H7 (cell line): ENCODE data around the gene CHCHD6. TPM values are rescaled to one million over a fixed set of nuclear protein-coding genes. Genes with fewer than 3 reads are reported as not detected.

Experiments
- DNase-seq: peaks from one replicate; pipeline ENCODE4 v3.0.0; 2012
- H3K27me3 ChIP-seq: 2 replicates; pipeline ENCODE4 v1.6.0; 2011; ENCODE audit warnings: mild to moderate bottlenecking, low read length; ENCODE audit not compliant: control insufficient read depth, insufficient read depth
- H3K36me3 ChIP-seq: replicated peaks from 2 replicates; pipeline ENCODE4 v1.5.1; 2011; ENCODE audit warnings: low read length; ENCODE audit not compliant: control insufficient read depth, insufficient read depth
- H3K4me3 ChIP-seq: 2 replicates; pipeline ENCODE4 v1.5.1; 2011; ENCODE audit warnings: low read depth, mild to moderate bottlenecking, control low read depth, low read length, moderate library complexity; ENCODE audit not compliant: insufficient read depth
- total RNA-seq: library from RNA; depleted of rRNA; stranded (reverse); fragments of >200 nt; shearing (Covaris generic); gene quantifications from 2 replicates; pipeline ENCODE4 v1.2.3, GENCODE V29; 2014

CHCHD6 gene
- total RNA-seq, 1 experiment from 2014 or later, result 19.5 TPM

GRCh38 chr3:126867190-126867862 is 163.3 kb downstream of the CHCHD6 start:
- DNase-seq, result no peak
- no peaks in the 10 kb centered on the region for H3K36me3 ChIP-seq
- H3K27me3 ChIP-seq, result no peaks in the 10 kb centered on the region
- H3K4me3 ChIP-seq, result no peak overlapping the region

DNA sequence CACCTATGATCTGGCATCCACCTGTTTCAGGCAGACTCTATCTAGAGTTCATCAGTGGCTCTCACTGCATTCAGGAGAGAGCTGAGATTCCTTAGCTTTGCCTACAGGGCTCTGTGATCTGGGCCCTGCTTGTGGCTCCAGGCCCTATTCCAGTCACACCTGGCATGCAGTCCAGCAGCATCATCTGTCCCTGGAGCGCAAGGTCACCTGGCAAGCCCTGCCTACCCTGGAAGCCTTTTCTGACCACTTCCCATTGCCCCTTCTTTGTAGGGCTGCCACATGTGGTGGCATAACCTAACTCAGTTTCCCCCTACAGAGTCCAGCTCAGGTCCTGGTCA is 163.8 kb downstream of the CHCHD6 start:
- Histone ChIP-seq H3K36me3 (no peaks in the 10 kb centered on the region), H3K27me3 (no peaks in the 10 kb centered on the region), H3K4me3 (no peak overlapping the region)
- DNase-seq, result no peak

GRCh38 chr3:126870608-126871210 is 166.7 kb downstream of the CHCHD6 start:
- no peak for DNase-seq
- no peak overlapping the region for H3K4me3 ChIP-seq
- no peaks in the 10 kb centered on the region for H3K27me3 ChIP-seq
- no peaks in the 10 kb centered on the region; the same call in 1 of the 2 replicates for H3K36me3 ChIP-seq

GRCh38 chr3:126872701-126873342 is 168.8 kb downstream of the CHCHD6 start:
- Histone ChIP-seq H3K36me3 (no peaks in the 10 kb centered on the region; the same call in 1 of the 2 replicates), H3K27me3 (no peaks in the 10 kb centered on the region), H3K4me3 (no peak overlapping the region)
- no peak for DNase-seq

DNA sequence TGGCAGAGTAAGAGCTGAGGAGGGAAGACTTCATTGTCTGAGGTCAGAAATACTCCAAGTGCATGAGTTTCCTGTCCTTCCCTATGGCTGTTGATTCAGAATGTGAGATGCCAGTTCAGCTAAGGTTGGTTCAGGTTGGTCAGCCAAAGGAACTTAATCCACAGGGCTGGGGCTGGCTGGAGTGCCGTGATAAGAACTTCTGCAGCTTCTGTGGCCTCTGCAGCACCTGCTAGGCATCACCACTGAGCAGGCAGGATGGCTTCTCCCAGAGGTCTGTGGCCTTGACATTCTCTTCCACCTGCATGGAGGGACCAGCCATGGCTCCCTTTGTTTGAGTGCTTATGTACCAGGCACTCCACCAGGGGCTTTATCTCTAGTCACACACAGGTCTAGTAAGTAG is 169.4 kb downstream of the CHCHD6 start:
- no peaks in the 10 kb centered on the region; the same call in 1 of the 2 replicates for H3K36me3 ChIP-seq

GRCh38 chr3:126878664-126879063 is 174.6 kb downstream of the CHCHD6 start:
- no peak overlapping the region for H3K4me3 ChIP-seq
- H3K27me3 ChIP-seq, result no peaks in the 10 kb centered on the region
- H3K36me3 ChIP-seq, result no peaks in the 10 kb centered on the region; the same call in 1 of the 2 replicates
- DNase-seq, result no peak

More for the DNA sequence above, 169.4 kb downstream of the CHCHD6 start:
- H3K4me3 ChIP-seq, result no peak overlapping the region
- H3K27me3 ChIP-seq, result no peaks in the 10 kb centered on the region
- no peak for DNase-seq

GRCh38 chr3:126880901-126881300 is 176.9 kb downstream of the CHCHD6 start:
- H3K4me3 ChIP-seq, result no peak overlapping the region
- H3K36me3 ChIP-seq, result no peaks in the 10 kb centered on the region
- no peak for DNase-seq
- H3K27me3 ChIP-seq, result no peaks in the 10 kb centered on the region

- Histone ChIP-seq H3K4me3 (no peak overlapping the region), H3K36me3 (no peaks in the 10 kb centered on the region), H3K27me3 (no peaks in the 10 kb centered on the region)
- DNase-seq, result no peak
Measured at GRCh38 chr3:126881861-126882260, 177.8 kb downstream of the CHCHD6 start.

- DNase-seq, result no peak
- no peaks in the 10 kb centered on the region for H3K27me3 ChIP-seq
- H3K4me3 ChIP-seq, result no peak overlapping the region
- no peaks in the 10 kb centered on the region for H3K36me3 ChIP-seq
Measured at GRCh38 chr3:126883241-126883640, 179.2 kb downstream of the CHCHD6 start.

- Histone ChIP-seq H3K4me3 (no peak overlapping the region), H3K27me3 (no peaks in the 10 kb centered on the region), H3K36me3 (no peaks in the 10 kb centered on the region)
- no peak for DNase-seq
Measured at GRCh38 chr3:126885425-126885824, 181.4 kb downstream of the CHCHD6 start.

DNA sequence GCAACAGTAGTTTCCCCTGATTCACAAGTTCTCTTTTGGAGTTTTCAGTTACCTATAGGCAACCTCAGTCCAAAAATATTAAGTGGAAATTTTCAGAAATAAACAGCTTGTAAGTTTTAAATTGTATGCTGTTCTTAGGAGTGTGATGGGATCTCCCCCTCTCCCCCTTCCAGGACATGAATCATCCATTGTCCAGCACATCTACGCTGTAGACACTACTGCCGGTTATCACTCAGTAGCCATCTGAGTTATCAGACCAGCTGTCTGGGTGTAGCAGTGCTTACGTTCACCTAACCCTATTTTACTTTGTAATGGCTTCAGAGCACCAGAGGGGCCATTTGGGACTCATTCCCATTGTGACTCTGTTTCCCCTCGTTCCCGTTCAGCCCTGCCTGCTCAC is 182.2 kb downstream of the CHCHD6 start:
- Histone ChIP-seq H3K36me3 (no peaks in the 10 kb centered on the region), H3K27me3 (no peaks in the 10 kb centered on the region), H3K4me3 (no peak overlapping the region)
- no peak for DNase-seq

DNA sequence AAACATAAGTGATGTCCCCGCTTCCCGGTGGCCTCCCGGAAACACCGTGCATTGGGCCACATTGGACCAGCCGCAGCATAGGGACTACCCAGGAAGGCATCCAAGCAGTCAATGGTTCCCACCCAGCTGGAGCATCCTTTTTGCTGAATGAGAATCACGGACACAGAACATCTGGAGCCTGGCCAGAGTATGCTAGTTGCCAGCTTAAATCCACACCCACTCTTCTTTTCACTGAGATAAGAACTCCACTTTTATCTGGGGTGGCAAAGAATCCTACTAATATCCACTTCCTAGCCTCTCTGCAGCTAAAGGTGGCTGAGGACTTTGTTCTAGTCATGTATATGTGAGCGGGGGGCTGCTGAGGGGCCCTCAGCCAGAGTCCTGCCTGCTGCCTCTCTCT is 183.6 kb downstream of the CHCHD6 start:
- Histone ChIP-seq H3K27me3 (no peaks in the 10 kb centered on the region), H3K36me3 (no peaks in the 10 kb centered on the region), H3K4me3 (no peak overlapping the region)
- DNase-seq, result no peak

GRCh38 chr3:126888186-126888760 is 184.2 kb downstream of the CHCHD6 start:
- H3K36me3 ChIP-seq, result no peaks in the 10 kb centered on the region
- no peaks in the 10 kb centered on the region for H3K27me3 ChIP-seq
- DNase-seq, result no peak
- no peak overlapping the region for H3K4me3 ChIP-seq

- DNase-seq, result no peak
- Histone ChIP-seq H3K27me3 (no peaks in the 10 kb centered on the region), H3K36me3 (no peaks in the 10 kb centered on the region)
Measured at GRCh38 chr3:126889276-126890201, 185.5 kb downstream of the CHCHD6 start.

More at GRCh38 chr3:126889276-126890201, 185.5 kb downstream of the CHCHD6 start:
- H3K4me3 ChIP-seq, result no peak overlapping the region
